NK-92 treated with Interleukin-12 subunit alpha and Interleukin-12 subunit beta, amount 100 ng/mL, for 24 hours (cell line): ENCODE measurements around the gene LAMA1.

Experiments
- DNase-seq: peaks from one replicate; lab custom pipeline; 2025; lab: John Stamatoyannopoulos, UW

Gene LAMA1

DNA sequence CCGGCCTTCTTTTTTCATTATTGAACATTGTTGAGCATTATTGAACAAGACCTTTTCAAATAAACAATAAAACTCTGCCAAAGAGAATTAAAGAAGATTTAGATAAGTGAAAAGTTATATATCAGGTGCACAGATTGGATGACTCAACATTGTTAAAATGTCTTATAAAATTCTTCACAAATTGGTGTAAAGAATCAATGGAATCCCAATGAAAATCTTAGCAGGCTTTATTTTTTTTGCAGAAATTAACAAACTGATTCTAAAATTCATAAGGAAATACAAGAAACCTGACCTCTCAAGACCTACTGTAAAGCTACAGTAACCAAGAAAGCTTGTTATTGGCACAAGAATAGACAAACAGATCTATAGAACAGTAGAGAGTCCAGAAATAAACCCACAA, 70.3 kb downstream of the LAMA1 start:
- no peak for DNase-seq

GRCh38 chr18:7038330-7038851, 79.2 kb downstream of the LAMA1 start:
- DNase-seq = no peak

- no peak for DNase-seq
Measured at GRCh38 chr18:7037470-7037869, 80.1 kb downstream of the LAMA1 start.

DNA sequence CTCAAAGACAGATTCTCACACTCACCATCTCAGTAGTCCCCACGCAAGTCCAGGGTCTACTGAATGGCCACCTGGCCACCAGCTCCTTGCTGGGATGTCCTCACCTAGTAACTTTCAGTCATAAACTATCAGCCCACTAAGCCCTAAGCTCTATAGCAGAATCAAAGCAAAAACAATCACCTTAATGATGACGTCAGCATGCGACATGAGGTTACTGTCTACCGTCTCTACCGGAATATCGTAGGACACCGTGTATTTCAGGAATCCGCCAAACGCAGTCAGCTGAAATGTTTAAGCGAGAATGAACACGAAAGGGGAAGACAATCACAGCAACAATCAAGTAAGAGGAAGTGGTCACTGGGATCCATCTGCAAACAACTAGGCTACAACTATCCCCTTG, 81.8 kb downstream of the LAMA1 start:
- no peak for DNase-seq

GRCh38 chr18:7034924-7035323, 82.7 kb downstream of the LAMA1 start:
- no peak for DNase-seq

- DNase-seq = no peak
Measured at GRCh38 chr18:7032537-7032936, 85.1 kb downstream of the LAMA1 start.

DNA sequence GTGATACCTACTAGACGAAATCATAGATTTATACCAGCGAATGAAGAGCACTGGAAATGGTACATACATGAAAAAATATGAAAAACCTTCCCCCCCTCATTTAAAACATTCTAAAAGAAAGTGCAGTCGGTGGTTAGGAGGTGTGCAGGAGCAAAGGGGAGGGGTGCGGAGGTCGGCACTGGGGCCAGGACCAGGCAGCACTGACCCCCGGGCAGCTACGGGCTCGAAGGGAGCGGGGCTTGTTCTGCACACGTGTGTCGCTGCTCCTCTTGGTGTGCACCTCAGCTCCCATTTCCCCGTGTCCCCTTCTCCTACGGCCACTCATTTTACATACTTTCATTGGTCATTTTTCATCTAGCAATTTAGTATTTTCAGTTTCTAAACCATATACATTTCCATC, 89.0 kb downstream of the LAMA1 start:
- no peak for DNase-seq

GRCh38 chr18:7025194-7025593, 92.4 kb downstream of the LAMA1 start:
- no peak for DNase-seq

GRCh38 chr18:7023581-7023980, 94.0 kb downstream of the LAMA1 start:
- no peak for DNase-seq

DNA sequence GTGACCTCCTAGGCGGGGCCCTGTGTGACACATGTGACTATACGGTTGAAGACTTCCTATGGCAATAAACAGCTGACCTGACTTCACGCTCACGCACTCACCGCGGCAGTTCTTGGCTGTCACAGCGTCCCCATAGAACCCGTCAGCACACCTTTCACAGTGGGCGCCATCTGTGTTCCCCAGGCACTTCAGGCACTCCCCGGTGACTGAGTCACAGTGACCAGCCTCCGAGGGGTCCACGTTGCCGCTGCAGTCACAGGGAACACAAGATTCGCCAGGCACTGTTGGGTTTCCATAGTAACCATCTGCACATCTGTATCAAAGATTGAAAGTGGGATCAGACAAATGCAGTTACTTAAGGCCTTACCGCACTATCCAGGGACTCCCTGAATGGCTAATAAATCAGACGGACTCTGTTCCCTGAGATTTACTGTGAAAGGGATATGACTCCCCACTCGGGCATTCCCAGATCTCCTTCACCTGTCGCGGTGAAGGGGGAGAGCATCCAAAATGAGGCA, 94.5 kb downstream of the LAMA1 start:
- no peak for DNase-seq

- no peak for DNase-seq
Measured at GRCh38 chr18:7021994-7022840, 95.4 kb downstream of the LAMA1 start.

DNA sequence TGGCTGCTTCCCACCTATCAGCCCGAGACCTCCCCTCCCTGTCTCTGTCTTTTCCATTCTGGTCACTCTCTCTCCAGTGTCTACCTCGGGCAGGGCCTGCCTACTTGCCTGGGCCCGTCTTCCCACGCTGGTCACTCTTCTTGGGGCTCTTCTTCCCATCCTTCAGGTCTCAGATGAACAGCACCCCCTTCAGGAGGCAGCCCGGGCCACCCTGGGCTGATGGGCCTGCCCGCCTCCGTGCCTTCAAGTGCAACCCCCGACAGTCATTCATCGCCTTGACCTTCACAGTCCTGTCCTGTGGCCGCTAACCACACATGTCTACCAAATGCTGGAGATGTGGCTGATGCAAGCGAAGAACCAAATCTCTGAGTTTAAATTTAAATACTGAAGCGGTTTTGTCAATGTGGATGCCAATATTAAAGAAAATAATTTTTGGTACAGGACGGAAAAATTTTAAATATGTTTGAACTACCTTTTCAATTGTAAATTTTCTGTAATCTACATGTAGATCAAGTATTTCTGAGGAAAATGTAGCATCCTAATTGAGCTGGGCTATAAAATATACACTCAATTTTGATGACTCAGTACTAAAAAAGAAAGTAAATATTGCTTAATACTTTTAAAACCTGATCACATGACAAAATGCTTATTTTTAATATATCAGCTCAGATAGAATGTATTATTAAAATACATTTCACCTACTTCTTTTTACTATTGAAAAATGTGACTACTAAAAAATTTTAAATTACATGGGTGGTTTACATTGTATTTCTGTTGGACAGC, 96.4 kb downstream of the LAMA1 start:
- no peak for DNase-seq

DNA sequence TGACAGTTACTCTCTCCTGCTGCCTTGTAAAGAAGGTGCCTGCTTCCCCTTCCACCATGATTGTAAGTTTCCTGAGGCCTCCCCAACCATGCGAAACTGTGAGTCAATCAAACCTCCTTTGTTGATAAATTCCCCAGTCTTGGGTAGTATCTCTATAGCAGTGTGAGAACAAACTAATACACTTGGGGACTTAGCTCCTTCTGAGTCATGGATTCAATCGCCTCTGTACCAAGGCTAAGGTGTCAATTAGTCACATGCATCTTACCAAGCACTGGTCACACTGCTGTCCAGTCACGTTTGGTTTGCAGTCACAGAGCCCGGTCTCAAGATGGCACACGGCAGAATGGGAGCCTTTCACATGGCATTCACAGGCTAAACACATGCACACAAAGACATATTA, 100.6 kb downstream of the LAMA1 start:
- no peak for DNase-seq

- no peak for DNase-seq
Measured at GRCh38 chr18:7011142-7011541, 106.5 kb downstream of the LAMA1 start.

GRCh38 chr18:7004009-7004408, 113.6 kb downstream of the LAMA1 start:
- no peak for DNase-seq

GRCh38 chr18:7002107-7002506, 115.5 kb downstream of the LAMA1 start:
- no peak for DNase-seq

DNA sequence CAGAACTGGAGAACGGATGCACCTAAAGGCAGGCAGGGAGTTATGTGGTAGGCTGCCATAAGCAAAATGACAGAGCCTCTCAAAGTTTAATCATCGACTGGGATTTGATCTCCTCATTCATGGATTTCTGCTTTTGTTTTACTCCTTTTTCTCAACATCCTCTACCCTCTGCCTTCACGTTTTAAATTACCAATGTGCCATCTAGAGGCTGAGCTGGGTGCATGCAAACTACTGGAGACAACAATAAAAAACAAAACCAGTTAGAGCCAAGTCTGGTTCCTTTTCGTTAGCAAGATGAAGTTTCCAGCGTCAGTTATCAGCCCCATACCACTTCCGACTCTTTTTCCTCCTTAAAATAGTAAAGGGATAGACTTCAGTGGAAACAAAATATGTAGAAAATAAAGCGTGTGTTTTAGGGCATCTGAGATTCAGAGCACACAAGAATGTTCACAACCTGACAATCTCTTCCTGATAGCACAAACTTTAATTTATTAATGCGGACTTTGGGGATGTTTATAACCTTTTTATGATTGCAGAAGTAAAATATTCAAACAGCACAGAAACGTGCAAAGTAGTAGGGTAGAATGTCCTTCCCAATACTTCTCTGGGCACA, 117.0 kb downstream of the LAMA1 start:
- DNase-seq = no peak

- DNase-seq = no peak
Measured at GRCh38 chr18:6997808-6998207, 119.8 kb downstream of the LAMA1 start.

DNA sequence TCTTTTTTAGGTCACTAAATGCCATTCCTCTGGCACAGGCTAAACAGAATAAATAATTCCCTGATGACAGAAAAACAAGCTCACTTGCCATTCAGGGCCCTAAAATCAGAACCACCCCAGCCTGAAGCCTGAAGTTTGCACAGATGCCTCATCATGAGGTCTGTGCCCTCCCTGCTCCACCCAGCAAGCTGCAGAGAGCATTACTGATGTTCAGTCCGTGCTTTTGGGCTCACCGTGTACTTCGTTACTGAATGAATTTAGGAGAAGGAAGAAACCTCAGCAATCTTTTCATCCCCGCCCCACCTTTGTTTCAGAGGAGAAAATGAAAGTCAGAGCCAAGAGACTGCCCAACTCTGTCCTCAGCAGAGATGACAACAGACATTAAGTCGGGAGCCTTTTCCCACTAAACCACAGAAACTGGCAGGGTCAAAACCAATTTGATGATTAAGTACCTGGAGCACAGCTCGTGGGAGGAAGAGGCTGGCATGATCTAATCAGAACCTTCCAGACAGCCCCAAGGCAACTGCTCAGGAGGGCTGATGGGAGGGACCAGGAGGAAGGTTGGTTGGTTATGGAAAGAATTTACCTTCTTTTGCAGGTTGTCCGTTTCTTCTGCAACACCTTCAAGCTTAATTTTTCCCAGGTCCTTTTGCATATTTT, 122.7 kb downstream of the LAMA1 start:
- no peak for DNase-seq

DNA sequence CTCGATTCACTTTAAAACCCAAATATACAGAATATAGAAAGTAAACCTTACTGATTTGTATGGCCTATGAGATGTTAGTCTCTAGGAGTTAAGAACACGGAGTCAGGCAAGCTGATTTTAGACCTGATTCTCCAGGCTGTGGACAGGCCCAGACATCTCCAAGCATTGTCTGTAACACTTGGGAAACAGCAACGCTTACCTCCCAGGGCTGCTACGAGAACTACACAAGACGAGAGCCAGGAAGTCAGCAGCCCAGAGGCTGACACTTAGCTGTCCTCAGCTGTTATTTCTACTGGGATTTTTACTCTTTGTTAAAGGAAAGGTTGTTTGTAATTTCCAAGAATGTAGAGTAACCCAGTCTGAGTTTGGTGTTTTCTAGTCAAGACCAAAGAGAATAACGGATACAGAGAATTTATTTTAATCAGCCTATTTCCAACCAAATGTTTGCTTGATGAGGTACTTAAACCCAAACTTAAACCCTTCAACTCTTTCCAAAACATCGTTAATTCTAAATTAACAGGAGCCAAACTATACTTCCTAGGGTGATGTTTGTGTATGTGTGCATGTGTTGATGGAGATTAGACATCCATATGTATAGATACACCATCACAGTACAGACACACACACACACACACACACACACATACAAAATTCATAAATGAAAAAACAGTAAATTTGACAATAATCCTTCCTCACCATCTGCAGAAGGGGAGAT, 123.4 kb downstream of the LAMA1 start:
- no peak for DNase-seq

DNA sequence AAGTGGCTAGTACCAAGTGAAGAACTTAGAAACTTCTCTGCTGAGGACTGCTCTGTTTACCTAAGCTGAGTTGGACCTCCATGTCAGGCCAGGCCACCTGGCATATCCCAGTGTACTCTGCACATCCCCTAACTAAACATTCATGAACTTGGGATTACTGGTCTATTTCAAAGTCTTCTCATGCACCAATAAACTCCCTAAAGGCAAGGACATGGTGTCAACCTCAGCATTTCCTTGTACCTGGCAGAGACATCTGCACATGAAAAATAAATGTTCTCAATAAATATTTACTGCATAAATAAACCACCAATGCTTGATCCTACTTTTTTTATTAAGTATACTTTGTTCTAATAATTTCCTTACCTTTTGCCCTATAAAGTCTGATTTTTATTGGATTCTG, 124.8 kb downstream of the LAMA1 start:
- no peak for DNase-seq
